Mammary epithelial cell (primary cell): ENCODE measurements around the gene TEX29.

Experiments
- EZH2 ChIP-seq: IDR thresholded peaks from 2 replicates; pipeline ENCODE4 v1.6.1; 2012; ENCODE audit warnings: low read length, inconsistent platforms, borderline replicate concordance
- TF ChIP-seq, protein P1 (sequence below), 2 donors: IDR thresholded peaks in 1 of 2; conservative IDR thresholded peaks in 1 of 2; 2 replicates each; pipeline ENCODE4 v1.5.1; 2011 to 2012; ENCODE audit warnings: inconsistent platforms in 2 of 2, low read length in 2 of 2, mild to moderate bottlenecking in 2 of 2, control low read depth in 1 of 2, low read depth in 1 of 2; ENCODE audit not compliant: insufficient read depth in 1 of 2; ENCODE audit errors: extremely low read depth in 1 of 2

DNA sequence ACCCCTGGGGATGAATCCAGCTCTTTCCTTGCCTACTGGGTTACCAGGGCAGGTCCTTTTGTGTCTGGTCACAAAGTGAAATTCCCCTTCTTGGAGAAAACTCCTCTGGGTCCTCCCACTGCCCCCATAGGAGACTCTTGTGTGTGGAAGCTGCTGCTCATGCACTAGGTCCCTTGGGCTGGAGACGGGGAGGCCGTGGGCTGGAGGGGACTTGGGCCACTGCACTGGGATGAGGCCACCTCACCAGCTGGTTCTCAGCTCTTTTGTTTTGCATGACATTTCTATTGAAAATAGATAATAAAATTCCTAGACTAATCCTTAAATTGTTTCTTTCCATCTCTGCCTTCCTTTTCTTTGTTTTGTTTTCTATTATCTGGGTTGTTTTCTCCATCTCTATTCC, 62.4 kb downstream of the TEX29 start:
- TF ChIP-seq, protein P1, sequence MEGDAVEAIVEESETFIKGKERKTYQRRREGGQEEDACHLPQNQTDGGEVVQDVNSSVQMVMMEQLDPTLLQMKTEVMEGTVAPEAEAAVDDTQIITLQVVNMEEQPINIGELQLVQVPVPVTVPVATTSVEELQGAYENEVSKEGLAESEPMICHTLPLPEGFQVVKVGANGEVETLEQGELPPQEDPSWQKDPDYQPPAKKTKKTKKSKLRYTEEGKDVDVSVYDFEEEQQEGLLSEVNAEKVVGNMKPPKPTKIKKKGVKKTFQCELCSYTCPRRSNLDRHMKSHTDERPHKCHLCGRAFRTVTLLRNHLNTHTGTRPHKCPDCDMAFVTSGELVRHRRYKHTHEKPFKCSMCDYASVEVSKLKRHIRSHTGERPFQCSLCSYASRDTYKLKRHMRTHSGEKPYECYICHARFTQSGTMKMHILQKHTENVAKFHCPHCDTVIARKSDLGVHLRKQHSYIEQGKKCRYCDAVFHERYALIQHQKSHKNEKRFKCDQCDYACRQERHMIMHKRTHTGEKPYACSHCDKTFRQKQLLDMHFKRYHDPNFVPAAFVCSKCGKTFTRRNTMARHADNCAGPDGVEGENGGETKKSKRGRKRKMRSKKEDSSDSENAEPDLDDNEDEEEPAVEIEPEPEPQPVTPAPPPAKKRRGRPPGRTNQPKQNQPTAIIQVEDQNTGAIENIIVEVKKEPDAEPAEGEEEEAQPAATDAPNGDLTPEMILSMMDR (conservative IDR thresholded peaks at IDR 0.05 in 1 of 2, IDR thresholded peaks at IDR 0.05 in 1 of 2; ENCODE audit: extremely low read depth in 1 of 2, insufficient read depth in 1 of 2, low read depth in 1 of 2, low read length in 2 of 2), result no peak
- no peak for TF ChIP-seq EZH2
